ENCODE measurements around the gene MRPL17. TPM values are rescaled to one million over a fixed set of nuclear protein-coding genes. Genes with fewer than 3 reads are reported as not detected.
A peak's percentile ranks its signal among the peaks of the same experiment; 100 is the strongest.

The MRPL17 gene
- total RNA-seq, 4 donors from 2014 or later = 30.6 to 452 (median 55.0) TPM

- Histone ChIP-seq H3K27me3 (no peaks in the 10 kb centered on the region), H3K4me1 (no peaks in the 10 kb centered on the region), H3K9me3 (no peaks in the 10 kb centered on the region), H3K4me3 (no peak overlapping the region), H3K27ac (peak overlapping the region; percentile 96), H3K36me3 (no peaks in the 10 kb centered on the region)
- intact Hi-C loops (cut with DNase I; ENCODE audit: low total_unique reads) = no loop called here
- no peak for DNase-seq
- TF ChIP-seq, protein P1, sequence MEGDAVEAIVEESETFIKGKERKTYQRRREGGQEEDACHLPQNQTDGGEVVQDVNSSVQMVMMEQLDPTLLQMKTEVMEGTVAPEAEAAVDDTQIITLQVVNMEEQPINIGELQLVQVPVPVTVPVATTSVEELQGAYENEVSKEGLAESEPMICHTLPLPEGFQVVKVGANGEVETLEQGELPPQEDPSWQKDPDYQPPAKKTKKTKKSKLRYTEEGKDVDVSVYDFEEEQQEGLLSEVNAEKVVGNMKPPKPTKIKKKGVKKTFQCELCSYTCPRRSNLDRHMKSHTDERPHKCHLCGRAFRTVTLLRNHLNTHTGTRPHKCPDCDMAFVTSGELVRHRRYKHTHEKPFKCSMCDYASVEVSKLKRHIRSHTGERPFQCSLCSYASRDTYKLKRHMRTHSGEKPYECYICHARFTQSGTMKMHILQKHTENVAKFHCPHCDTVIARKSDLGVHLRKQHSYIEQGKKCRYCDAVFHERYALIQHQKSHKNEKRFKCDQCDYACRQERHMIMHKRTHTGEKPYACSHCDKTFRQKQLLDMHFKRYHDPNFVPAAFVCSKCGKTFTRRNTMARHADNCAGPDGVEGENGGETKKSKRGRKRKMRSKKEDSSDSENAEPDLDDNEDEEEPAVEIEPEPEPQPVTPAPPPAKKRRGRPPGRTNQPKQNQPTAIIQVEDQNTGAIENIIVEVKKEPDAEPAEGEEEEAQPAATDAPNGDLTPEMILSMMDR (IDR thresholded peaks at IDR 0.05) = no peak
- no peak for TF ChIP-seq POLR2A (IDR thresholded peaks at IDR 0.05)
Measured at GRCh38 chr11:6657346-6657745, 25.8 kb downstream of the MRPL17 start.

DNA sequence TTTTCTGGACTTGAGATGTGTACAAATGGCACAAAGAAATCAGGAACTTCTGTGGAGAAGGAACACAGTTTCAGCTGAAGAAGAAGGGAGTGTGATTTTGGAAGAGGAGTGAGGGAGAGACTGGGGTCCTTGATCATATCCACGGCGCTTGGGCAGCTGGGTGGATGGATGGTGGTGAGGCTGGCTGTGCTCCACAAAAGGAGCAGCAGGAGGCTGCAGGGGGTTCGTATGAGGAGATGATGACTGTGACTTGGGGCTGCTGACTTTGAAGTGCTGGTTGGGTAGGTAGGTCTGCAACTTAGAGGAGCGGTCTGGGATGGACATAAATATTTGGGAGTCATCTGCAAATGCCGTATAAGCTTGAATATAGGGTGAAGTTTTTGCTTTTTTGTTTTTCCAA is 26.2 kb downstream of the MRPL17 start:
- Histone ChIP-seq H3K27me3 (no peaks in the 10 kb centered on the region), H3K36me3 (no peaks in the 10 kb centered on the region), H3K4me1 (no peaks in the 10 kb centered on the region), H3K4me3 (no peak overlapping the region), H3K27ac (peak overlapping the region; percentile 96), H3K9me3 (no peaks in the 10 kb centered on the region)
- intact Hi-C loops (cut with DNase I; ENCODE audit: low total_unique reads) = no loop called here
- TF ChIP-seq, protein P1 (IDR thresholded peaks at IDR 0.05) = no peak
- no peak for TF ChIP-seq POLR2A (IDR thresholded peaks at IDR 0.05)
- DNase-seq = no peak

GRCh38 chr11:6656584-6656915 is 26.6 kb downstream of the MRPL17 start:
- no peak for TF ChIP-seq POLR2A (IDR thresholded peaks at IDR 0.05)
- TF ChIP-seq, protein P1 (IDR thresholded peaks at IDR 0.05) = no peak
- Histone ChIP-seq H3K4me1 (no peaks in the 10 kb centered on the region), H3K4me3 (peak overlapping the region; percentile 56 to 66), H3K27ac (peak overlapping the region; percentile 96), H3K9me3 (no peaks in the 10 kb centered on the region), H3K27me3 (no peaks in the 10 kb centered on the region), H3K36me3 (no peaks in the 10 kb centered on the region)
- DNase-seq = no peak
- intact Hi-C loops (cut with DNase I; ENCODE audit: low total_unique reads) = no loop called here

GRCh38 chr11:6655790-6656583 is 27.2 kb downstream of the MRPL17 start, which contains the start of gene DCHS1:
DCHS1 (minus strand) TSS chr11:6655809; CDS start chr11:6641613, 14,196 bp downstream.
- intact Hi-C loops (cut with DNase I; ENCODE audit: low total_unique reads) = no loop called here
- peak within 1 kb of the TSS; percentile 56 to 66 for H3K4me3 ChIP-seq
- H3K27ac ChIP-seq = peak within 1 kb of the TSS; percentile 96
- H3K36me3 ChIP-seq = no peaks in the 10 kb centered on the region
- H3K9me3 ChIP-seq = no peaks in the 10 kb centered on the region
- no peak for TF ChIP-seq POLR2A (IDR thresholded peaks at IDR 0.05)
- TF ChIP-seq, protein P1 (IDR thresholded peaks at IDR 0.05) = no peak
- H3K4me1 ChIP-seq = no peaks in the 10 kb centered on the region
- no peaks in the 10 kb centered on the region for H3K27me3 ChIP-seq
- DNase-seq = peak; percentile 60 to 64

- H3K27ac ChIP-seq = peak overlapping the region; percentile 96
- intact Hi-C loops (cut with DNase I; ENCODE audit: low total_unique reads) = no loop called here
- no peaks in the 10 kb centered on the region for H3K36me3 ChIP-seq
- TF ChIP-seq POLR2A (IDR thresholded peaks at IDR 0.05) = peak in 1 of 2 donors; percentile 19
- TF ChIP-seq, protein P1 (IDR thresholded peaks at IDR 0.05) = no peak
- peak; percentile 51 to 54 for DNase-seq
- no peaks in the 10 kb centered on the region for H3K27me3 ChIP-seq
- H3K9me3 ChIP-seq = no peaks in the 10 kb centered on the region
- no peaks in the 10 kb centered on the region for H3K4me1 ChIP-seq
- H3K4me3 ChIP-seq = peak overlapping the region; percentile 56 to 66
Measured at GRCh38 chr11:6655020-6655789, 27.9 kb downstream of the MRPL17 start.
